Neural progenitor cell (in vitro differentiated cells): ENCODE results near the gene LMNB1.

Experiments
- CTCF ChIP-seq: fragments of 200-600 bp; sonication (generic); IDR thresholded peaks from 2 replicates; pipeline ENCODE4 v1.5.1; 2017; ENCODE audit warnings: antibody characterized with exemption, mild to moderate bottlenecking
- EZH2 ChIP-seq: fragments of 200-600 bp; sonication (generic); IDR thresholded peaks from 2 replicates; pipeline ENCODE4 v1.6.1; 2017; ENCODE audit warnings: antibody characterized with exemption, mild to moderate bottlenecking, moderate library complexity

DNA sequence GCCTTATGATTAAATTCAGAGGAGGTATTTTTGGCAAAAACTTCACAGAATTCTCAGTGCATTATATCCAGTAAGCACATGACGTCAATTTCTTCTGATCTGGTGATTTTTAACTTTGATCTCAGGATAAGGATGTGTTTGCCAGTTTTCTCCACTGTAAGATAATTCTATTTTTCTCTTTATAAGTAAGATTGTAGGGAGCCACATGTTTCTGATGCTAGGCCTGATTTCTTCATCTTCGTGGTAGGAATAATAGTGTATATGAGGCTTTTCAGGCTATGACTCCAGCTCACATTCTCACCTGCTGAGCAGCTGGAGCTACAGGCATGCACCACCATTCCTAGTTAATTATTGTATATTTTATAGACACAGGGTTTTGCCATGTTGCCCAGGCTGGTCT lies 32.1 kb upstream of the LMNB1 start:
- no peak for TF ChIP-seq EZH2
- TF ChIP-seq CTCF = no peak
